Upper lobe of left lung (tissue), 6 donors: ENCODE data around the gene SOX12. TPM values are rescaled to one million over a fixed set of nuclear protein-coding genes. Genes with fewer than 3 reads are reported as not detected.

Experiments
- ATAC-seq, 2 donors: fragments of 200-7000 bp; cut with Tn5 transposase; one replicate each; pipeline ENCODE4 v1.9.1; 2022; ENCODE audit warnings: mild to moderate bottlenecking in 2 of 2, moderate library complexity in 2 of 2; ENCODE audit not compliant: low FRiP score in 2 of 2
- DNase-seq, 2 donors: peaks; one replicate each; pipeline ENCODE4 v3.0.0-alpha.2; 2019 to 2020
- H3K27ac ChIP-seq, 4 donors: fragments of 200-600 bp; sonication (generic); one replicate each; pipeline ENCODE4 v1.5.1; 2016 to 2019
- H3K27me3 ChIP-seq, 4 donors: fragments of 200-600 bp; sonication (generic); one replicate each; pipeline ENCODE4 v1.5.1; 2017 to 2019
- H3K36me3 ChIP-seq, 4 donors: fragments of 200-600 bp; sonication (generic); one replicate each; pipeline ENCODE4 v1.5.1; 2016 to 2019
- H3K4me1 ChIP-seq, 4 donors: fragments of 200-600 bp; sonication (generic); one replicate each; pipeline ENCODE4 v1.5.1; 2018 to 2019
- H3K4me3 ChIP-seq, 4 donors: fragments of 200-600 bp; sonication (generic); one replicate each; pipeline ENCODE4 v1.5.1; 2017 to 2019; ENCODE audit warnings: mild to moderate bottlenecking in 2 of 4, moderate library complexity in 1 of 4
- H3K9me3 ChIP-seq, 4 donors: fragments of 200-600 bp; sonication (generic); one replicate each; pipeline ENCODE4 v1.5.1; 2018 to 2019
- CTCF ChIP-seq, 6 experiments: fragments of 450-650 bp in 4 of 6; fragments of 200-600 bp in 2 of 6; sonication (generic) in 2 of 6; IDR thresholded peaks; one replicate each; pipeline ENCODE4 v1.5.1; 2016 to 2019; ENCODE audit warnings: antibody characterized with exemption in 6 of 6
- EP300 ChIP-seq, 4 donors: sonication (generic); formaldehyde crosslinking; IDR thresholded peaks; one replicate each; pipeline ENCODE4 v1.5.1; 2017; ENCODE audit warnings: antibody characterized with exemption in 4 of 4, control low read depth in 2 of 4
- POLR2A ChIP-seq, 4 donors: fragments of 450-650 bp; IDR thresholded peaks; one replicate each; pipeline ENCODE4 v1.5.1; 2016 to 2017; ENCODE audit warnings: antibody characterized with exemption in 4 of 4, mild to moderate bottlenecking in 2 of 4
- POLR2AphosphoS5 ChIP-seq, 2 donors: sonication (generic); formaldehyde crosslinking; IDR thresholded peaks; one replicate each; pipeline ENCODE4 v1.5.1; 2017; ENCODE audit warnings: antibody characterized with exemption in 2 of 2
- WGBS, 2 donors: methylation state at CpG; one replicate each; pipeline ENCODE4 v1.1.5; 2017 to 2018; 5-methylcytosine and 5-hydroxymethylcytosine counted together
- total RNA-seq, 6 donors: library from RNA; depleted of rRNA in 4 of 6; stranded (reverse); fragments of >200 nt in 4 of 6; gene quantifications; one replicate each; pipeline versions ENCODE4 v1.1.0 to v1.2.1, GENCODE V29; 2016 to 2021
- donor health status: DM: no; HTN: no; CAD: no; lungs with moderate emphysema.
- donor health status: DM: no; HTN: yes; CAD: no; lungs with severe emphysema.

The SOX12 gene
- total RNA-seq, 6 donors from 2014 or later: 3.8 to 13.5 (median 7.6) TPM

GRCh38 chr20:312866-313265 lies 12.5 kb upstream of the SOX12 start:
- ATAC-seq (no peak), DNase-seq (no peak)
- no peak for TF ChIP-seq CTCF (IDR thresholded peaks at IDR 0.05)
- TF ChIP-seq POLR2AphosphoS5 (IDR thresholded peaks at IDR 0.05): no peak
- TF ChIP-seq EP300 (IDR thresholded peaks at IDR 0.05): no peak
- no peak for TF ChIP-seq POLR2A (IDR thresholded peaks at IDR 0.05)
- Histone ChIP-seq H3K36me3 (no peaks in the 10 kb centered on the region), H3K4me3 (no peak overlapping the region), H3K9me3 (no peaks in the 10 kb centered on the region), H3K27ac (no peak overlapping the region), H3K4me1 (peaks cover 15 to 20% (median 17%) of the 10 kb centered on the region in 4 donors), H3K27me3 (no peaks in the 10 kb centered on the region)
- 52 to 58% methylated on average over 1 of the region's 1 CpG for WGBS, 2 donors

- DNase-seq (no peak), ATAC-seq (no peak)
- H3K27me3 ChIP-seq: no peaks in the 10 kb centered on the region
- no peak for TF ChIP-seq EP300 (IDR thresholded peaks at IDR 0.05)
- TF ChIP-seq CTCF (IDR thresholded peaks at IDR 0.05): no peak
- no peak for TF ChIP-seq POLR2A (IDR thresholded peaks at IDR 0.05)
- no peak for TF ChIP-seq POLR2AphosphoS5 (IDR thresholded peaks at IDR 0.05)
- no peaks in the 10 kb centered on the region for H3K36me3 ChIP-seq
- no peaks in the 10 kb centered on the region for H3K9me3 ChIP-seq
- H3K4me1 ChIP-seq: peaks cover 15 to 20% (median 17%) of the 10 kb centered on the region in 4 donors
- WGBS, 2 donors: 90 to 92% methylated on average over 4 to 5 of the region's 5 CpGs
- no peak overlapping the region for H3K27ac ChIP-seq
- no peak overlapping the region for H3K4me3 ChIP-seq
These were observed 11.9 kb upstream of the SOX12 start for GRCh38 chr20:313402-313801.

GRCh38 chr20:313948-314347 lies 11.4 kb upstream of the SOX12 start:
- no peak overlapping the region for H3K27ac ChIP-seq
- no peaks in the 10 kb centered on the region for H3K27me3 ChIP-seq
- no peak for ATAC-seq
- no peaks in the 10 kb centered on the region for H3K9me3 ChIP-seq
- H3K36me3 ChIP-seq: no peaks in the 10 kb centered on the region
- peaks cover 14 to 20% (median 15%) of the 10 kb centered on the region in 4 donors for H3K4me1 ChIP-seq
- DNase-seq: no peak
- no peak overlapping the region for H3K4me3 ChIP-seq
- TF ChIP-seq POLR2A (IDR thresholded peaks at IDR 0.05) (no peak), POLR2AphosphoS5 (IDR thresholded peaks at IDR 0.05) (no peak), EP300 (IDR thresholded peaks at IDR 0.05) (no peak), CTCF (IDR thresholded peaks at IDR 0.05) (no peak)

- TF ChIP-seq EP300 (IDR thresholded peaks at IDR 0.05): no peak
- Histone ChIP-seq H3K27me3 (no peaks in the 10 kb centered on the region), H3K27ac (no peak overlapping the region), H3K36me3 (no peaks in the 10 kb centered on the region), H3K4me3 (no peak overlapping the region), H3K4me1 (no peaks in the 10 kb centered on the region), H3K9me3 (no peaks in the 10 kb centered on the region)
- ATAC-seq (no peak), DNase-seq (no peak)
- WGBS, 2 donors: 80 to 93% methylated on average over 2 of the region's 2 CpGs
These were observed 8.9 kb upstream of the SOX12 start for GRCh38 chr20:316316-317068.

- H3K27ac ChIP-seq: peak overlapping the region; percentile 88 to 96 (median 90)
- peak; percentile 9 to 68 (median 37) for TF ChIP-seq CTCF (IDR thresholded peaks at IDR 0.05)
- TF ChIP-seq EP300 (IDR thresholded peaks at IDR 0.05): peak in 1 of 4 donors; percentile 12
- peak in 2 of 4 donors; percentile 21 to 71 for TF ChIP-seq POLR2A (IDR thresholded peaks at IDR 0.05)
- peak; percentile 80 to 92 for TF ChIP-seq POLR2AphosphoS5 (IDR thresholded peaks at IDR 0.05)
- 0 to 1% methylated on average over 18 to 53 of the region's 69 CpGs for WGBS, 2 donors
These were observed 941 bp upstream of the SOX12 start for GRCh38 chr20:324177-325044.

More at GRCh38 chr20:324177-325044, 941 bp upstream of the SOX12 start:
- Histone ChIP-seq H3K4me3 (peak overlapping the region; percentile 73 to 94 (median 89)), H3K27me3 (peaks cover 0 to 5% (median 0%) of the 10 kb centered on the region in 4 donors), H3K4me1 (peaks cover 21 to 54% (median 28%) of the 10 kb centered on the region in 4 donors), H3K9me3 (no peaks in the 10 kb centered on the region), H3K36me3 (no peaks in the 10 kb centered on the region)
- peak; percentile 90 to 93 for ATAC-seq
- DNase-seq: peak; percentile 94 to 99
